Upper lobe of right lung (tissue), 1 donor: Measurements from ENCODE around the gene RARS2. TPM values are rescaled to one million over a fixed set of nuclear protein-coding genes. Genes with fewer than 3 reads are reported as not detected.

Experiments used
- ATAC-seq: fragments of 200-7000 bp; cut with Tn5 transposase; one replicate; pipeline ENCODE4 v1.9.1; 2020; ENCODE audit warnings: mild to moderate bottlenecking, moderate library complexity
- DNase-seq: peaks from one replicate; pipeline ENCODE4 v3.0.0-alpha.2; 2020
- H3K27ac ChIP-seq: fragments of 200-600 bp; one replicate; pipeline ENCODE4 v1.8.0; 2022
- H3K27me3 ChIP-seq: fragments of 200-600 bp; one replicate; pipeline ENCODE4 v1.8.0; 2022; ENCODE audit warnings: mild to moderate bottlenecking
- H3K36me3 ChIP-seq: fragments of 200-600 bp; one replicate; pipeline ENCODE4 v1.8.0; 2022
- H3K4me1 ChIP-seq: fragments of 200-600 bp; one replicate; pipeline ENCODE4 v1.8.0; 2022
- H3K4me3 ChIP-seq: fragments of 200-600 bp; one replicate; pipeline ENCODE4 v1.8.0; 2022; ENCODE audit warnings: mild to moderate bottlenecking
- H3K9me3 ChIP-seq: fragments of 200-600 bp; one replicate; pipeline ENCODE4 v1.8.0; 2022
- intact Hi-C: fragments of 100-400 bp; cut with DNase I; formaldehyde crosslinking; loops from one replicate; pipeline ENCODE4 v1.11.0; 2022
- total RNA-seq: library from RNA; stranded (reverse); fragmentation: NEBNext Ultra II Directional; extraction: Animal tissue kit (Norgen Biotek cat#: 25700); gene quantifications from one replicate; pipeline ENCODE4 v1.2.1, GENCODE V29; 2021
- TF ChIP-seq, protein P1 (sequence below): fragments of 200-600 bp; IDR thresholded peaks from one replicate; pipeline ENCODE4 v1.8.0; 2022; ENCODE audit warnings: antibody characterized with exemption
- donor health status: DM: no; HTN: yes; CAD: no; lungs with severe emphysema.

Gene RARS2
- total RNA-seq, 1 donor from 2014 or later: 28.9 TPM

DNA sequence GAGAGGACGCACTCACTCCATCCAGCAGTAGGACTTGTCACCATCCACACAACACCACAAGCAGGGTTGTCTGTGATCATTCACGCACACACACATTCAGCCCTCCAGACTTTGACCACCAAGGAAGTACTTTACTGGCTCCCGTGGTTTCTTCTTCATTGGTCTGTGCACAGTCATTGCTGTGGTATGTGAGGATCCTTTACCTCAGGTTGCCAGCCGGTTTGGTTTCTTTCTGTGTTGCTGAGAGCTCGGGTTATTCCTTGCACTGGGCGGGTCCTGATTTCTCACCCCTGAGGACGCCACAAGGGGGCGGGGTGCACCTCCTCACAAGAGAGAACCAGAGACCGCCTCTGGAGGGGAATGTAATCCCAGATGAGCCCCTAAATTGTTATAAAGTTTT is 105.9 kb downstream of the RARS2 start:
- TF ChIP-seq, protein P1, sequence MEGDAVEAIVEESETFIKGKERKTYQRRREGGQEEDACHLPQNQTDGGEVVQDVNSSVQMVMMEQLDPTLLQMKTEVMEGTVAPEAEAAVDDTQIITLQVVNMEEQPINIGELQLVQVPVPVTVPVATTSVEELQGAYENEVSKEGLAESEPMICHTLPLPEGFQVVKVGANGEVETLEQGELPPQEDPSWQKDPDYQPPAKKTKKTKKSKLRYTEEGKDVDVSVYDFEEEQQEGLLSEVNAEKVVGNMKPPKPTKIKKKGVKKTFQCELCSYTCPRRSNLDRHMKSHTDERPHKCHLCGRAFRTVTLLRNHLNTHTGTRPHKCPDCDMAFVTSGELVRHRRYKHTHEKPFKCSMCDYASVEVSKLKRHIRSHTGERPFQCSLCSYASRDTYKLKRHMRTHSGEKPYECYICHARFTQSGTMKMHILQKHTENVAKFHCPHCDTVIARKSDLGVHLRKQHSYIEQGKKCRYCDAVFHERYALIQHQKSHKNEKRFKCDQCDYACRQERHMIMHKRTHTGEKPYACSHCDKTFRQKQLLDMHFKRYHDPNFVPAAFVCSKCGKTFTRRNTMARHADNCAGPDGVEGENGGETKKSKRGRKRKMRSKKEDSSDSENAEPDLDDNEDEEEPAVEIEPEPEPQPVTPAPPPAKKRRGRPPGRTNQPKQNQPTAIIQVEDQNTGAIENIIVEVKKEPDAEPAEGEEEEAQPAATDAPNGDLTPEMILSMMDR: peak; percentile 15
- Histone ChIP-seq H3K36me3 (no peaks in the 10 kb centered on the region), H3K4me1 (peaks cover 4% of the 10 kb centered on the region), H3K27ac (no peak overlapping the region), H3K27me3 (no peaks in the 10 kb centered on the region), H3K4me3 (no peak overlapping the region), H3K9me3 (no peaks in the 10 kb centered on the region)
- intact Hi-C loops: no loop called here
- no peak for DNase-seq
- ATAC-seq: peak; percentile 39

DNA sequence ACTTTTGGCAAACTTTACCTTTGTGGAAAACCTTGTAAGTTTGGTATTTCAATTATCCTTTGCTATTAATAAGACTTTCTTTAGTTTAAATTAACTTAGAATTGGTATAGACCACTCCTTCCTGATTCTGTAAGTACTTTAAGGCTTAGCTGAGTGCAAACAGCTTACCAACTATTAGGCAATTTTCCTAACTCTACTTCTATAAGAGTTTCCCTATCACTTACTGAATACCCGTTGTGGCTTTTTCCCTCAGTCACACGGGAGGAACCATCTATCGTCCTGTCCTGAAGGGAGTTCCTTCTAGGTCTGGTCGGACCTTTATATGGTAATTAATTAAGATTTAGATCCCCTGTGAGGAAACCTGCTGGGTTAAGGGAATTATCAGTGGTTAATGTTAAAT is 107.4 kb downstream of the RARS2 start:
- peak; percentile 81 for ATAC-seq
- H3K27ac ChIP-seq: peak overlapping the region; percentile 14

DNA sequence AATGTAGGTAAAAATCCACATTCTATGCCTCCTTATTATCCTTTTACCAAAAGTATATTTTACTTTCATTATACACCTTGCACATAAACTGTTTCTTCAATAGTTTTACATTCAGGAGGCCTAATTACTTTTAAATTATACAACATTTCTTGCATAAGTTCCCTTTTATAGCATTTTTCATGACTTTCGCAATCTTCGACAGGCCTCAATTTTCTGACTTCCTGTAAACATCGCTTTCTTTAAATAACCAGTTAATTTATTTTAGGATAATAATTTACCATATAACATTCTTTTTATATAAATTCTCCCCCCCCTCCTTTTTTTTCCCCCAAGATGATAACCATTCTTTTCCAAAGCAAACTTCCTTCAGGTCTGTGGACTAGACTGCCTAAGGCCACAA is 107.9 kb downstream of the RARS2 start:
- H3K27me3 ChIP-seq: no peaks in the 10 kb centered on the region
- ATAC-seq: no peak
- H3K9me3 ChIP-seq: no peaks in the 10 kb centered on the region
- H3K36me3 ChIP-seq: peaks cover 17% of the 10 kb centered on the region
- TF ChIP-seq, protein P1: no peak
- peak overlapping the region; percentile 14 for H3K27ac ChIP-seq
- H3K4me1 ChIP-seq: peaks cover 4% of the 10 kb centered on the region
- intact Hi-C loops: no loop called here
- no peak for DNase-seq
- H3K4me3 ChIP-seq: no peak overlapping the region

More for the DNA sequence above, 107.4 kb downstream of the RARS2 start:
- TF ChIP-seq, protein P1: no peak
- peaks cover 15% of the 10 kb centered on the region for H3K36me3 ChIP-seq
- H3K27me3 ChIP-seq: no peaks in the 10 kb centered on the region
- H3K9me3 ChIP-seq: no peaks in the 10 kb centered on the region
- H3K4me3 ChIP-seq: no peak overlapping the region
- peaks cover 4% of the 10 kb centered on the region for H3K4me1 ChIP-seq
- intact Hi-C loops: no loop called here
- DNase-seq: no peak

DNA sequence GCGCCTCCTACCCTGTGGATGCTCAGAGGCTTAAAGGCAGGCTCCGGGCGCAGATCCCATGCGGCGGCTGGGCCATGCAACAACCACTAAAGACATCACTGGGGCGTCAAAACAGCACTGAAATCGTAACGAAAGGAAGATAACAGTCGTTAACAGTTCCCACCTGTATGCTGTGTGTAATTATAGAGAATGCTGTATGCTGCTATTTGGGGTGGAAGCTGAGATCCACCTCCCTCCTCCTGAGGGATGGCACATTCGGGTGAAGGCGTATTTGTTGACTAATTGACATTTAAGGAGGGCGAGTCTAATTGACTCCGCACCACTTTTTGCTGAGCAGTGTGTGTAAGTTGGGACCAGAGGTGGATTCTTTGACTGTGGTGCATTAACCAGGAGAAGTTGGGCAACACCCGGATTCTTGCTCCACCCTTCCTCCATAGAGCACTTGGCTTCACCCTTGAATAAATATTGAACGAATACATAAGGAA is 116.3 kb downstream of the RARS2 start:
- Histone ChIP-seq H3K27ac (peak overlapping the region; percentile 95), H3K36me3 (peaks cover 13% of the 10 kb centered on the region), H3K27me3 (no peaks in the 10 kb centered on the region), H3K4me1 (peaks cover 22% of the 10 kb centered on the region), H3K9me3 (no peaks in the 10 kb centered on the region), H3K4me3 (peak overlapping the region; percentile 93)
- intact Hi-C loops: no loop called here
- TF ChIP-seq, protein P1: no peak
- peak; percentile 69 for ATAC-seq
- no peak for DNase-seq

GRCh38 chr6:87472525-87473418 is 117.0 kb downstream of the RARS2 start, which contains the start of gene SLC35A1:
Gene SLC35A1, plus strand, starts transcription at chr6:87472974. Its CDS starts 30 bp downstream, at chr6:87473004.
- no peaks in the 10 kb centered on the region for H3K27me3 ChIP-seq
- DNase-seq (peak; percentile 95), ATAC-seq (peak; percentile 99)
- intact Hi-C loops: no loop called here
- TF ChIP-seq, protein P1: peak; percentile 37
- H3K36me3 ChIP-seq: peaks cover 6% of the 10 kb centered on the region
- H3K4me1 ChIP-seq: peaks cover 22% of the 10 kb centered on the region
- H3K27ac ChIP-seq: peak within 1 kb of the TSS; percentile 95
- no peaks in the 10 kb centered on the region for H3K9me3 ChIP-seq
- H3K4me3 ChIP-seq: peak within 1 kb of the TSS; percentile 93
